ENCODE data around the gene PLCB1.

DNA sequence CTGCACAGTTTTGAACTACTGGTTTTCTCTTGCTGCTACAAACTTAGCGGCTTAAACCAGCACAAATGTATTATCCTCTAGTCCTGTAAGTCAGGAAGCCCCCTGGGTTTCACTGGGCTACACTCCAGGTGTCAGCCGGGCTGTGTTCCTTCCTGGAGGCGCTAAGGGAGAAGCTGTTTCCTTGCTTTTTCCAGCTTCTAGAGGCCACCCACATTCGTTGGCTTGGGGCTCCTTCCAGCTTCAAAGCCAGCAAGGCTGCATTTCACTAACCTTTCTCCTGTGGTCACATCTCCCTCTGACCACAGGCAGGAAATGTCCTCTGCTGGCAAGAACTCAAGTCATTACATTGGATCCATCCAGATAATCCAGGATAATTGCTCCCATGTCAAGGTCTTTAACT is 586.2 kb downstream of the PLCB1 start:
- TF ChIP-seq, protein P1, sequence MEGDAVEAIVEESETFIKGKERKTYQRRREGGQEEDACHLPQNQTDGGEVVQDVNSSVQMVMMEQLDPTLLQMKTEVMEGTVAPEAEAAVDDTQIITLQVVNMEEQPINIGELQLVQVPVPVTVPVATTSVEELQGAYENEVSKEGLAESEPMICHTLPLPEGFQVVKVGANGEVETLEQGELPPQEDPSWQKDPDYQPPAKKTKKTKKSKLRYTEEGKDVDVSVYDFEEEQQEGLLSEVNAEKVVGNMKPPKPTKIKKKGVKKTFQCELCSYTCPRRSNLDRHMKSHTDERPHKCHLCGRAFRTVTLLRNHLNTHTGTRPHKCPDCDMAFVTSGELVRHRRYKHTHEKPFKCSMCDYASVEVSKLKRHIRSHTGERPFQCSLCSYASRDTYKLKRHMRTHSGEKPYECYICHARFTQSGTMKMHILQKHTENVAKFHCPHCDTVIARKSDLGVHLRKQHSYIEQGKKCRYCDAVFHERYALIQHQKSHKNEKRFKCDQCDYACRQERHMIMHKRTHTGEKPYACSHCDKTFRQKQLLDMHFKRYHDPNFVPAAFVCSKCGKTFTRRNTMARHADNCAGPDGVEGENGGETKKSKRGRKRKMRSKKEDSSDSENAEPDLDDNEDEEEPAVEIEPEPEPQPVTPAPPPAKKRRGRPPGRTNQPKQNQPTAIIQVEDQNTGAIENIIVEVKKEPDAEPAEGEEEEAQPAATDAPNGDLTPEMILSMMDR (IDR thresholded peaks at IDR 0.05; ENCODE audit: poor library complexity): no peak
- TF ChIP-seq EZH2 (IDR thresholded peaks at IDR 0.05; ENCODE audit: borderline replicate concordance) (no peak), EZH2phosphoT487 (IDR thresholded peaks at IDR 0.05; ENCODE audit: low read depth, severe bottlenecking, unreplicated experiment) (no peak)

Measured in hepatocyte (in vitro differentiated cells).